Neutrophil (primary cell): Measurements from ENCODE around the gene TNFRSF11A.

Experiments
- H3K27ac ChIP-seq: fragments of 200-600 bp; sonication (generic); 2 replicates; pipeline ENCODE4 v1.5.1; 2016; ENCODE audit warnings: mild to moderate bottlenecking, moderate library complexity
- H3K27me3 ChIP-seq: fragments of 200-600 bp; sonication (generic); 2 replicates; pipeline ENCODE4 v1.6.0; 2016; ENCODE audit warnings: mild to moderate bottlenecking
- H3K36me3 ChIP-seq: fragments of 200-600 bp; sonication (generic); 2 replicates; pipeline ENCODE4 v1.5.1; 2017
- H3K4me1 ChIP-seq, 2 experiments: fragments of 200-600 bp in 1 of 2; sonication (generic) in 1 of 2; 1 replicate in 1 of 2; 2 replicates in 1 of 2; pipeline versions ENCODE4 v1.5.1 to v1.6.1; 2013 to 2016; ENCODE audit warnings: low read depth in 1 of 2, low read length in 1 of 2, mild to moderate bottlenecking in 1 of 2, moderate library complexity in 1 of 2; ENCODE audit not compliant: control insufficient read depth in 1 of 2, insufficient read depth in 1 of 2
- H3K4me3 ChIP-seq, 2 experiments: fragments of 200-600 bp in 1 of 2; sonication (generic) in 1 of 2; 1 replicate in 1 of 2; 2 replicates in 1 of 2; pipeline ENCODE4 v1.5.1; 2013 to 2016; ENCODE audit warnings: low read depth in 1 of 2, low read length in 1 of 2, mild to moderate bottlenecking in 1 of 2, moderate library complexity in 1 of 2
- H3K9me3 ChIP-seq: fragments of 200-600 bp; sonication (generic); 2 replicates; pipeline ENCODE4 v1.5.1; 2016
- TF ChIP-seq, protein P1 (sequence below): fragments of 200-600 bp; sonication (generic); IDR thresholded peaks from 2 replicates; pipeline ENCODE4 v1.5.1; 2016; ENCODE audit warnings: antibody characterized with exemption

TNFRSF11A gene

DNA sequence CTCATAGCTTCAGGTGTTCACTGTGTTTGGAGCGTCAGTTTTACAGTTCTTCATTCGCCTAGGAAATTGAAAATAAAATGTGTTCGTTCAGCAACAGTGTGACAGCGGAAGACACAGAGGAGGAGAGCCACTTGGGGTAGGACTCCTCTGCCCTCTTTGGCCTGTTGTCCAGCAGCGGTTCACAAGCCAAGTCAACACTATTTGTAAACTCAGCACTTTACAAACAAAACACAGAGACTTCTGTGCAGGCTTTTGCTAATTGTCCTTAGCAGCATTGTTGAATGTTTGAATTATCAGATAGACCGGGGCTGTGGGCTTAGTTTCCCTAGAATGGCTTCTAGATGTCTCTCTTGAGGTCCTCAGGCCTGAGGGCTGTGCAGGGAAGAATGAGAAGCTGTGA, 73.2 kb downstream of the TNFRSF11A start:
- Histone ChIP-seq H3K4me3 (no peak overlapping the region), H3K27ac (no peak overlapping the region), H3K4me1 (no peaks in the 10 kb centered on the region), H3K9me3 (no peaks in the 10 kb centered on the region), H3K27me3 (no peaks in the 10 kb centered on the region), H3K36me3 (no peaks in the 10 kb centered on the region)
- TF ChIP-seq, protein P1, sequence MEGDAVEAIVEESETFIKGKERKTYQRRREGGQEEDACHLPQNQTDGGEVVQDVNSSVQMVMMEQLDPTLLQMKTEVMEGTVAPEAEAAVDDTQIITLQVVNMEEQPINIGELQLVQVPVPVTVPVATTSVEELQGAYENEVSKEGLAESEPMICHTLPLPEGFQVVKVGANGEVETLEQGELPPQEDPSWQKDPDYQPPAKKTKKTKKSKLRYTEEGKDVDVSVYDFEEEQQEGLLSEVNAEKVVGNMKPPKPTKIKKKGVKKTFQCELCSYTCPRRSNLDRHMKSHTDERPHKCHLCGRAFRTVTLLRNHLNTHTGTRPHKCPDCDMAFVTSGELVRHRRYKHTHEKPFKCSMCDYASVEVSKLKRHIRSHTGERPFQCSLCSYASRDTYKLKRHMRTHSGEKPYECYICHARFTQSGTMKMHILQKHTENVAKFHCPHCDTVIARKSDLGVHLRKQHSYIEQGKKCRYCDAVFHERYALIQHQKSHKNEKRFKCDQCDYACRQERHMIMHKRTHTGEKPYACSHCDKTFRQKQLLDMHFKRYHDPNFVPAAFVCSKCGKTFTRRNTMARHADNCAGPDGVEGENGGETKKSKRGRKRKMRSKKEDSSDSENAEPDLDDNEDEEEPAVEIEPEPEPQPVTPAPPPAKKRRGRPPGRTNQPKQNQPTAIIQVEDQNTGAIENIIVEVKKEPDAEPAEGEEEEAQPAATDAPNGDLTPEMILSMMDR, result no peak

DNA sequence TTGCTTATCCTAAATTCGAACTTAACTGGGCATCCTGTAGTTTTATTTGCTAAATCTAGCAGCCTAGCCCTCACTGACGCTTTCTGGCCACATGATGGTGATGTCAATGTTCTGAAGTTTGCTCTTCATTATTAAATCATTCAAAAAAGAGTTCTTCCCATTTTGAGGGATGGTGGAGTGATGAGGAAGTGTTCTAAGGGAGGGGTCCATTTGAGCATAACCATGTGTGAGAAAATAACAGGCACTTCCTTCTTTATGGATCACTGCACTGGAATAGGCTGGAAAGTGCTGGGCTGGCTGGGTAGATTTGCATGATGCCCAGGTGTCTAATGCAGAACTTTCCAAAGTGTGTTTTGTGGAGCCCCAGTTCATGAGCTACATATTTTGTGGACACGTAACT, 74.2 kb downstream of the TNFRSF11A start:
- Histone ChIP-seq H3K27ac (no peak overlapping the region), H3K4me3 (no peak overlapping the region), H3K36me3 (no peaks in the 10 kb centered on the region), H3K9me3 (no peaks in the 10 kb centered on the region), H3K4me1 (no peaks in the 10 kb centered on the region), H3K27me3 (no peaks in the 10 kb centered on the region)
- TF ChIP-seq, protein P1, result no peak

DNA sequence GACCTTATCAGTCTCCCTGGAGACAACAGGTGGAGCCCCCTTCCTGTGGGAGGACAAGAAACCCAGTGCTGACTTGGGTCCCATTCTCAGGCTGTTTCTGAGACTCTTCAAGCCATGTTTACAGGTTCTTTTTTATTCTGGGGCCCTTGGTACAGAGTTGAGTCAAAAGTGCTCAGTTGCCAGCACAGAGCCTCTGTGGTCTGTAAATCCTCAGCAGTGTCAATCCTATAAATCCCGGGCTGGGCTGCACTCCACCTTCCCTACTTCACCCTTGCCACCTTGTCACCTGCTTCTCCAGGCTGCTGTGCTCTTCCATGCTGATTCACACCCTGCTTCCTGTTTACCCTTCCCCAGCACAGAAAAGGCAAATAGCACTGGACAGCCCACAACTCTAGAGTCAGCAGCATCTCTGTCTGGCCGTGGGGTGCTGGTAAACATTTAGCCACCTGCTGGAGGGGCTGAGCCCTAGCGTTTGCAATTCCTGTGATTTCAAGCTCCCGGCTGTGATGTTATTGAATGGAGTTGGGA, 74.7 kb downstream of the TNFRSF11A start:
- Histone ChIP-seq H3K4me3 (no peak overlapping the region), H3K27me3 (no peaks in the 10 kb centered on the region), H3K9me3 (no peaks in the 10 kb centered on the region), H3K36me3 (no peaks in the 10 kb centered on the region), H3K27ac (no peak overlapping the region), H3K4me1 (no peaks in the 10 kb centered on the region)
- TF ChIP-seq, protein P1, result no peak

DNA sequence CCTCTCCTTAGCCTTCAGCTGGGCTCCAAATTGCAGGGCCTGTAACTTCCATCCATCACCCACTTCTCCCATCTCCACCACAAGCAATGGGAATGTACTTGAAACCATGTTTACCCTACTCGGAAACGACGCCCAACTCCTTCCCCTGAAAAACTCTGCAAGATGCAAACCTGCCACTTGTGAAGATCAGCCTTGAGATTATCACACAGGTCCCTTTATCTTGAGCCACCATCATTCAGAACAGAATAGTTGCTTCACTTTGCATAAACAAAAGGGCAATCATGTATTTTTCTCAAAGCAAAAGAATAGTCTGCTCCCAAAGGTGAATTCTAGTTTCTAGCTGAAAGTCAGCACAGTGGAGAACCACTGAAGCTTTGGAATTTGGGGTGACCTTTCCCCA, 75.8 kb downstream of the TNFRSF11A start:
- Histone ChIP-seq H3K27ac (no peak overlapping the region), H3K9me3 (no peaks in the 10 kb centered on the region), H3K27me3 (no peaks in the 10 kb centered on the region), H3K4me1 (no peaks in the 10 kb centered on the region), H3K4me3 (no peak overlapping the region), H3K36me3 (no peaks in the 10 kb centered on the region)
- TF ChIP-seq, protein P1, result no peak

DNA sequence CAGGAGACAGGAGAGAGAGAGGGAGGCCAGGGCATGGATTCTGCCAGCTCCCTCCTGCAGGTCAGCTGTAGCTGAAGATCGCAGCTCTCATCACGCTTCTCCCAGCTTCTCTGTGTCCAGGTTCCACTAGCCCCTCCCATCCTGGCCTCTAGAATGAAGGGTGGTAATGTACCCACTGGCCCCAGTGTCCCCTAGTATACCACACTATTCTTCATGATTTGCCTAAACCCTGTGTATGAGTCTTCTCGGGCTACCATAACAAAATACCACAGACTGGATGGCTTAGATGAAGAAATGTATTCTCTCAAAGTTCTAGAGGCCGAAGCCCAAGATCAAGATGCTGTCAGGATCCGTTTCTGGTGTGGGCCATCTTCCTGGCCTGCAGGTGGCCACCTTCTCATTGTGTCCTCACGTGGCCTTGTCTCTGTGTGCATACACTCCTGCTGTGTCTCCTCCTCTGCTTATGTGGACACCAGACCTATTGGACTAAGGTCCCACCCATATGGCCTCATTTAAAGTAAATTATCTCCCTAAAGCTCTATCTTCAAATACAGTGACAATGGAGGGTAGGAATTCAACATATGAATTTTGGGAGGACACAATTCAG, 77.3 kb downstream of the TNFRSF11A start:
- Histone ChIP-seq H3K4me1 (no peaks in the 10 kb centered on the region), H3K36me3 (no peaks in the 10 kb centered on the region), H3K27me3 (no peaks in the 10 kb centered on the region), H3K4me3 (no peak overlapping the region), H3K27ac (no peak overlapping the region), H3K9me3 (no peaks in the 10 kb centered on the region)
- TF ChIP-seq, protein P1, result no peak
